DMS114 treated with DMSO at 0.1 percent for 48 hours (cell line): ENCODE measurements around the gene PIP5K1A.

ENCODE experiments used
- DNase-seq: peaks from one replicate; lab custom pipeline; 2025; ENCODE audit not compliant: unreplicated experiment; lab: John Stamatoyannopoulos, UW

PIP5K1A gene

DNA sequence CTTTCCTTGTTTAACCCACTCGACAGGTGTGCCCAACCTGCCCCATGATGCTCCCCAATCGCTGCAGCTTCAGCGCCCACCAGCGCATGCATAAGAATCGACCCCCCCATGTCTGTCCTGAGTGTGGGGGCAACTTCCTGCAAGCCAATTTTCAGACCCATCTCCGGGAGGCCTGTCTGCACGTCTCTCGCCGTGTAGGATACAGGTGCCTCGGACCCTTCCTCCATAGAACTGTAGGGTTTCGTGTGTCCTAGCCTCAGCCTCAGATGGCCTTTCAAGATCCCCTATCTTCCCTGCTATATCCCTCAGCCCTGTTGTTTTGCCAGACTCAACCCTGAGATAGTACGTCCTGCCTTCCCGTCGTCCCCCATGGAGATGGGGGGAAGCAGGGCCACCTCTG is 90.2 kb downstream of the PIP5K1A start:
- DNase-seq: no peak

GRCh38 chr1:151289080-151289935 is 91.0 kb downstream of the PIP5K1A start:
- no peak for DNase-seq

DNA sequence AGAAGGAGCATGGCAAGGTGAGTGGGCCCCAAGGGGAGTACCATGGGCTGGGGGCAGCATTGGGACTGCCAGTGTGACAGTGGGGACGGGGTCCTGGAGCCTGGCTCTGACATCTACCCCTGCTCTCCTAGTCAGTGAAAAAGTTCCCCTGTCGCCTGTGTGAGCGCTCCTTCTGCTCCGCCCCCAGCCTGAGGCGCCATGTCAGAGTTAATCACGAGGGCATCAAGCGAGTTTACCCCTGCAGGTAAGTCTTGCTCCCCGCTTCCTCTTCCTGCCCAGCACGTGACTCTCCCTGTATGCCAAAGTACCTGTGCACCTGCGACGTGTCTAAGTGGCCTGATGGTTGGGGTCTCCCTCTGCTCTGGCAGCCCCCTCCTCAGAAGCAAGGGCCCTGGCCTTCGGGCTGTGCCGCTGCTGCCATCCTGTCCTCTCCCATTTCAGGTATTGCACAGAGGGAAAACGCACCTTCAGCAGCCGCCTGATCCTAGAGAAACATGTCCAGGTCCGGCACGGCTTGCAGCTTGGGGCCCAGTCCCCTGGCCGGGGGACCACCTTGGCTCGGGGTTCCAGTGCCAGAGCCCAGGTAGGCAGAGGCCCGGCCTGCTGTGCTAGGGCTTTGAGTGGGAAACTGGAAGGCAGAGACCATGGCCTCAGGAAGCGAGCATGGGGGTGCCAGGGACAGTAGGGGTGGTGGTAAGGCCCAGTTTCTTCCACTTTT is 91.8 kb downstream of the PIP5K1A start:
- DNase-seq: no peak

GRCh38 chr1:151290709-151291303 is 92.5 kb downstream of the PIP5K1A start:
- DNase-seq: no peak

- no peak for DNase-seq
Observed at GRCh38 chr1:151292207-151293030, 94.1 kb downstream of the PIP5K1A start.

DNA sequence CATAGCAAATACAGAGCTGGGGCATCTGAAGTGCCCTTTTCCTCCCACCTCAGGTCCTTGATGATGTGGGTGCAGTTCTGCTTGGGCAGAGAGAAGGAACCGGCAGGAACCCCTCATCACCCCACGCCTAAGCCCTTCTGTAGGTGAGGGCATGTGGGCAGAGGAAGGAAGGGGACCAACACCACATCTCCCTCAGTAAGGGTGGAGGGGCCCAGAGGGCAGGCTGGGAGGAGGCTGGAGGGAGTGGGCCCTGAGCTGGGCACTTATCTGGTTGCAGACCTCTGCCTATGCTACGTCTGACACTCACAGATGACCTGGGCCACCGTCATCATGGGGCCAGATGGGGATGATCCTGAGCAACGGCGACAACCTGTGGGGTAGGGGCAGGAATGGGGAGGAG is 94.7 kb downstream of the PIP5K1A start:
- no peak for DNase-seq

- no peak for DNase-seq
Observed at GRCh38 chr1:151294742-151295462, 96.5 kb downstream of the PIP5K1A start.
